Measurements from ENCODE around the gene TRMT5.

TRMT5 gene

GRCh38 chr14:60972295-60972694, 8.6 kb downstream of the TRMT5 start:
- ATAC-seq, result no peak
- TF ChIP-seq BACH2 (CRISPR knock-in tag; IDR thresholded peaks at IDR 0.05; ENCODE audit: borderline replicate concordance), result no peak
- TF ChIP-seq CSDC2 (CRISPR knock-in tag; IDR thresholded peaks at IDR 0.05), result no peak
- TF ChIP-seq ZNF70 (CRISPR knock-in tag; IDR thresholded peaks at IDR 0.05), result no peak
- no peak for TF ChIP-seq TCF4 (CRISPR knock-in tag; IDR thresholded peaks at IDR 0.05; ENCODE audit: borderline replicate concordance)
- TF ChIP-seq ZNF565 (CRISPR knock-in tag; conservative IDR thresholded peaks at IDR 0.05; ENCODE audit: low read depth), result no peak
- no peak for TF ChIP-seq ZFP3 (CRISPR knock-in tag; IDR thresholded peaks at IDR 0.05)
- TF ChIP-seq ESRRG (CRISPR knock-in tag; IDR thresholded peaks at IDR 0.05), result no peak
- TF ChIP-seq ZC3H10 (CRISPR knock-in tag; IDR thresholded peaks at IDR 0.05), result no peak
- TF ChIP-seq POU6F1 (CRISPR knock-in tag; IDR thresholded peaks at IDR 0.05; ENCODE audit: borderline replicate concordance, low read depth), result no peak
- TF ChIP-seq ZNF8 (CRISPR knock-in tag; IDR thresholded peaks at IDR 0.05), result no peak
- TF ChIP-seq TSHZ2 (CRISPR knock-in tag; IDR thresholded peaks at IDR 0.05), result no peak
- TF ChIP-seq ZFP30 (CRISPR knock-in tag; IDR thresholded peaks at IDR 0.05), result no peak
- TF ChIP-seq PATZ1 (CRISPR knock-in tag; IDR thresholded peaks at IDR 0.05; ENCODE audit: borderline replicate concordance), result no peak
- no peak for TF ChIP-seq OSR1 (CRISPR knock-in tag; IDR thresholded peaks at IDR 0.05)
- TF ChIP-seq PPARA (CRISPR knock-in tag; IDR thresholded peaks at IDR 0.05; ENCODE audit: borderline replicate concordance), result no peak
- no peak for TF ChIP-seq TOX (CRISPR knock-in tag; IDR thresholded peaks at IDR 0.05; ENCODE audit: borderline replicate concordance)
- no peak for TF ChIP-seq CSRNP3 (CRISPR knock-in tag; IDR thresholded peaks at IDR 0.05)
- no peak for TF ChIP-seq RARB (CRISPR knock-in tag; IDR thresholded peaks at IDR 0.05)
- TF ChIP-seq CREB5 (CRISPR knock-in tag; IDR thresholded peaks at IDR 0.05; ENCODE audit: low read depth), result no peak

- no peak for ATAC-seq
- TF ChIP-seq ZFP3 (CRISPR knock-in tag; IDR thresholded peaks at IDR 0.05) (no peak), ZFP30 (CRISPR knock-in tag; IDR thresholded peaks at IDR 0.05) (no peak), CSRNP3 (CRISPR knock-in tag; IDR thresholded peaks at IDR 0.05) (no peak), TCF4 (CRISPR knock-in tag; IDR thresholded peaks at IDR 0.05; ENCODE audit: borderline replicate concordance) (no peak), CREB5 (CRISPR knock-in tag; IDR thresholded peaks at IDR 0.05; ENCODE audit: low read depth) (no peak), TOX (CRISPR knock-in tag; IDR thresholded peaks at IDR 0.05; ENCODE audit: borderline replicate concordance) (no peak), ZC3H10 (CRISPR knock-in tag; IDR thresholded peaks at IDR 0.05) (no peak), ISL1 (CRISPR knock-in tag; IDR thresholded peaks at IDR 0.05) (no peak), RARB (CRISPR knock-in tag; IDR thresholded peaks at IDR 0.05) (no peak), ZNF70 (CRISPR knock-in tag; IDR thresholded peaks at IDR 0.05) (no peak), OSR1 (CRISPR knock-in tag; IDR thresholded peaks at IDR 0.05) (no peak), POU6F1 (CRISPR knock-in tag; IDR thresholded peaks at IDR 0.05; ENCODE audit: borderline replicate concordance, low read depth) (no peak), GLIS3 (CRISPR knock-in tag; IDR thresholded peaks at IDR 0.05) (no peak), CSDC2 (CRISPR knock-in tag; IDR thresholded peaks at IDR 0.05) (no peak), BACH2 (CRISPR knock-in tag; IDR thresholded peaks at IDR 0.05; ENCODE audit: borderline replicate concordance) (no peak), ARNTL (CRISPR knock-in tag; IDR thresholded peaks at IDR 0.05; ENCODE audit: borderline replicate concordance, low read depth) (no peak), ZNF565 (CRISPR knock-in tag; conservative IDR thresholded peaks at IDR 0.05; ENCODE audit: low read depth) (no peak), ESRRG (CRISPR knock-in tag; IDR thresholded peaks at IDR 0.05) (no peak), PATZ1 (CRISPR knock-in tag; IDR thresholded peaks at IDR 0.05; ENCODE audit: borderline replicate concordance) (no peak)
These were observed 9.6 kb downstream of the TRMT5 start for GRCh38 chr14:60971271-60971670.
